Measurements from ENCODE around the gene ABI3. TPM values are rescaled to one million over a fixed set of nuclear protein-coding genes. Genes with fewer than 3 reads are reported as not detected.
"Not testable (repeated sequence)": the region's sequence is repeated elsewhere in the genome, so short reads cannot be mapped to it uniquely, and the experiment has no call there.

ABI3 gene
- total RNA-seq, 1 donor from 2014 or later: 0.77 TPM

GRCh38 chr17:49165143-49165542 lies 45.4 kb upstream of the ABI3 start:
- peaks cover 2% of the 10 kb centered on the region for H3K36me3 Mint-ChIP-seq (ENCODE audit: low read depth, unreplicated experiment)
- peaks cover 8% of the 10 kb centered on the region for H3K9me3 Mint-ChIP-seq (ENCODE audit: unreplicated experiment)
- Histone ChIP-seq H3K4me3 (ENCODE audit: insufficient read depth, low read depth, low read length) (no peak overlapping the region), H3K27me3 (ENCODE audit: insufficient read depth, low read length) (peaks cover 32% of the 10 kb centered on the region), H3K79me2 (ENCODE audit: insufficient read depth, low read length) (no peaks in the 10 kb centered on the region), H3K4me2 (ENCODE audit: low read length) (no peak overlapping the region), H3K36me3 (ENCODE audit: insufficient read depth, low read length) (no peaks in the 10 kb centered on the region), H2AFZ (ENCODE audit: low read depth, low read length) (no peak overlapping the region), H3K9me3 (ENCODE audit: insufficient read depth, low read depth, low read length) (peaks cover 3% of the 10 kb centered on the region), H4K20me1 (ENCODE audit: insufficient read depth, low read length) (no peaks in the 10 kb centered on the region), H3K27ac (ENCODE audit: low read depth, low read length) (no peak overlapping the region), H3K9ac (ENCODE audit: low read length) (no peak overlapping the region), H3K4me1 (ENCODE audit: insufficient read depth, low read length) (no peaks in the 10 kb centered on the region)
- FAIRE-seq (no peak), DNase-seq (ENCODE audit: low read depth) (no peak)
- no peak overlapping the region for H3K27ac Mint-ChIP-seq (ENCODE audit: unreplicated experiment)
- TF ChIP-seq EZH2 (IDR thresholded peaks at IDR 0.05; ENCODE audit: insufficient read depth, low read length) (no peak), CTCF (IDR thresholded peaks at IDR 0.05; ENCODE audit: insufficient read depth, low read depth, low read length) (no peak)
- no peak overlapping the region for H3K4me3 Mint-ChIP-seq (ENCODE audit: unreplicated experiment)
- H3K27me3 Mint-ChIP-seq (ENCODE audit: low read depth, unreplicated experiment): peaks cover 45% of the 10 kb centered on the region
- no peaks in the 10 kb centered on the region for H3K4me1 Mint-ChIP-seq (ENCODE audit: low read depth, unreplicated experiment)

- Histone ChIP-seq H3K27me3 (ENCODE audit: insufficient read depth, low read length) (peaks cover 37% of the 10 kb centered on the region), H3K36me3 (ENCODE audit: insufficient read depth, low read length) (no peaks in the 10 kb centered on the region), H2AFZ (ENCODE audit: low read depth, low read length) (no peak overlapping the region), H3K4me3 (ENCODE audit: insufficient read depth, low read depth, low read length) (no peak overlapping the region), H3K9me3 (ENCODE audit: insufficient read depth, low read depth, low read length) (peaks cover 3% of the 10 kb centered on the region), H3K4me2 (ENCODE audit: low read length) (no peak overlapping the region), H3K79me2 (ENCODE audit: insufficient read depth, low read length) (no peaks in the 10 kb centered on the region), H3K4me1 (ENCODE audit: insufficient read depth, low read length) (no peaks in the 10 kb centered on the region), H3K27ac (ENCODE audit: low read depth, low read length) (no peak overlapping the region), H4K20me1 (ENCODE audit: insufficient read depth, low read length) (no peaks in the 10 kb centered on the region), H3K9ac (ENCODE audit: low read length) (no peak overlapping the region)
- H3K36me3 Mint-ChIP-seq (ENCODE audit: low read depth, unreplicated experiment): peaks cover 2% of the 10 kb centered on the region
- H3K4me3 Mint-ChIP-seq (ENCODE audit: unreplicated experiment): no peak overlapping the region
- FAIRE-seq (no peak), DNase-seq (ENCODE audit: low read depth) (no peak)
- no peak overlapping the region for H3K27ac Mint-ChIP-seq (ENCODE audit: unreplicated experiment)
- no peak for TF ChIP-seq CTCF (IDR thresholded peaks at IDR 0.05; ENCODE audit: insufficient read depth, low read depth, low read length)
- TF ChIP-seq EZH2 (IDR thresholded peaks at IDR 0.05; ENCODE audit: insufficient read depth, low read length): no peak
- H3K27me3 Mint-ChIP-seq (ENCODE audit: low read depth, unreplicated experiment): peaks cover 63% of the 10 kb centered on the region
- peaks cover 12% of the 10 kb centered on the region for H3K9me3 Mint-ChIP-seq (ENCODE audit: unreplicated experiment)
- no peaks in the 10 kb centered on the region for H3K4me1 Mint-ChIP-seq (ENCODE audit: low read depth, unreplicated experiment)
These were observed 41.8 kb upstream of the ABI3 start for GRCh38 chr17:49168706-49169105.

- H3K4me3 ChIP-seq (ENCODE audit: insufficient read depth, low read depth, low read length): no peak overlapping the region
- no peak overlapping the region for H3K27ac ChIP-seq (ENCODE audit: low read depth, low read length)
- peaks cover 3% of the 10 kb centered on the region for H3K9me3 ChIP-seq (ENCODE audit: insufficient read depth, low read depth, low read length)
- peaks cover 31% of the 10 kb centered on the region for H3K27me3 ChIP-seq (ENCODE audit: insufficient read depth, low read length)
- H3K36me3 ChIP-seq (ENCODE audit: insufficient read depth, low read length): no peaks in the 10 kb centered on the region
- DNase-seq (ENCODE audit: low read depth): no peak
- H3K27me3 Mint-ChIP-seq (ENCODE audit: low read depth, unreplicated experiment): peaks cover 58% of the 10 kb centered on the region
- H3K4me1 ChIP-seq (ENCODE audit: insufficient read depth, low read length): no peaks in the 10 kb centered on the region
- H3K9me3 Mint-ChIP-seq (ENCODE audit: unreplicated experiment): peaks cover 12% of the 10 kb centered on the region
- no peak overlapping the region for H3K27ac Mint-ChIP-seq (ENCODE audit: unreplicated experiment)
- peaks cover 2% of the 10 kb centered on the region for H3K36me3 Mint-ChIP-seq (ENCODE audit: low read depth, unreplicated experiment)
- no peak for FAIRE-seq
- H3K9ac ChIP-seq (ENCODE audit: low read length): no peak overlapping the region
- no peak overlapping the region for H3K4me2 ChIP-seq (ENCODE audit: low read length)
- no peaks in the 10 kb centered on the region for H3K4me1 Mint-ChIP-seq (ENCODE audit: low read depth, unreplicated experiment)
- no peak overlapping the region for H3K4me3 Mint-ChIP-seq (ENCODE audit: unreplicated experiment)
- H3K79me2 ChIP-seq (ENCODE audit: insufficient read depth, low read length): no peaks in the 10 kb centered on the region
- TF ChIP-seq EZH2 (IDR thresholded peaks at IDR 0.05; ENCODE audit: insufficient read depth, low read length) (no peak), CTCF (IDR thresholded peaks at IDR 0.05; ENCODE audit: insufficient read depth, low read depth, low read length) (no peak)
- no peaks in the 10 kb centered on the region for H4K20me1 ChIP-seq (ENCODE audit: insufficient read depth, low read length)
- no peak overlapping the region for H2AFZ ChIP-seq (ENCODE audit: low read depth, low read length)
These were observed 40.3 kb upstream of the ABI3 start for GRCh38 chr17:49170216-49170615.

GRCh38 chr17:49170711-49171110 lies 39.8 kb upstream of the ABI3 start:
- not testable (repeated sequence) for H3K36me3 ChIP-seq (ENCODE audit: insufficient read depth, low read length); H3K4me3 ChIP-seq (ENCODE audit: insufficient read depth, low read depth, low read length); H3K4me3 Mint-ChIP-seq (ENCODE audit: unreplicated experiment); H3K36me3 Mint-ChIP-seq (ENCODE audit: low read depth, unreplicated experiment); H3K4me1 Mint-ChIP-seq (ENCODE audit: low read depth, unreplicated experiment); H3K27ac Mint-ChIP-seq (ENCODE audit: unreplicated experiment); H3K4me1 ChIP-seq (ENCODE audit: insufficient read depth, low read length); DNase-seq (ENCODE audit: low read depth); H3K27ac ChIP-seq (ENCODE audit: low read depth, low read length); H3K9me3 ChIP-seq (ENCODE audit: insufficient read depth, low read depth, low read length); H2AFZ ChIP-seq (ENCODE audit: low read depth, low read length); H3K9ac ChIP-seq (ENCODE audit: low read length); H3K4me2 ChIP-seq (ENCODE audit: low read length); H4K20me1 ChIP-seq (ENCODE audit: insufficient read depth, low read length); H3K79me2 ChIP-seq (ENCODE audit: insufficient read depth, low read length); FAIRE-seq
- H3K27me3 ChIP-seq (ENCODE audit: insufficient read depth, low read length): peaks cover 28% of the 10 kb centered on the region
- peaks cover 55% of the 10 kb centered on the region for H3K27me3 Mint-ChIP-seq (ENCODE audit: low read depth, unreplicated experiment)
- peaks cover 15% of the 10 kb centered on the region for H3K9me3 Mint-ChIP-seq (ENCODE audit: unreplicated experiment)
